ENCODE data around the gene POLR2B. TPM values are rescaled to one million over a fixed set of nuclear protein-coding genes. Genes with fewer than 3 reads are reported as not detected.

The POLR2B gene
- total and polyA plus RNA-seq, 2 of the 4 experiments (the other 2 are of a cell fraction) = 74.0 to 106 TPM

DNA sequence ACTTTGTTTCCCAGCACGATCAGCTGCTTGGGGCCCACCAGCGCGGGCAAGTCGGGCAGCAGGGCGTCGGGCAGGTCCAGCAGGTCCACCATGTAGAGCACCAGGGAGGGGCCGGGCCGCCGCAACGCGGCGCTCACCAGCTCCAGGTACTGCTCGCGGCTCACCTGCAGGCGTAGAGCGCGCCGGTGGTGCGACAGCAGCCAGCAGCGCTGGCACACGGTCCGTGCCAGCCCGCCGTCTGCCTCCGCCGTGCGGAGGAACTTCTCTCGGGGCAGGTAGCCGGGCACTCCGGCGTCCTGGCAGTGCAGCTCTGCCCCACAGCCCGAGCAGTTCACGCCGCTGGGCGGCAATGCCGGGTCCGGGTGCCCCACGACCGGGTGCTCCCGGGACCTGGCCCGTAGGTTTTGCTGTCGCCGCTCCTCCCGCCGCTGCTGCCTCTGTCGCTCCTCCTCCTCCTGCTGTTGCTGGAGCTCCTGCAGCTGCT is 1.8 kb upstream of the POLR2B start:
- Histone ChIP-seq H2AFZ (replicated peaks; ENCODE audit: low read length, poor library complexity) (peak overlapping the region; percentile 94), H3K9me3 (ENCODE audit: control insufficient read depth, insufficient read depth, low read length) (peaks cover 6% of the 10 kb centered on the region), H3K36me3 (ENCODE audit: control insufficient read depth, insufficient read depth, low read length) (peaks cover 19% of the 10 kb centered on the region), H3K23ac (ENCODE audit: low read depth, low read length) (peak overlapping the region; percentile 84; the same call in 1 of the 2 replicates), H2BK120ac (ENCODE audit: low read depth, low read length) (no peak overlapping the region), H3K79me1 (ENCODE audit: low read depth in 1 of 2, low read length in 2 of 2) (peaks cover 11 to 46% of the 10 kb centered on the region in 2 experiments; a peak in 3 of 4 replicates), H3K18ac (ENCODE audit: low read depth, low read length) (no peak overlapping the region), H3K9ac (ENCODE audit: low read depth, low read length) (peak overlapping the region; percentile 92), H4K8ac (ENCODE audit: low read depth in 2 of 2, low read length in 2 of 2) (peak overlapping the region in 1 of 2 experiments; percentile 75; a peak in 2 of 4 replicates), H3K4me2 (ENCODE audit: low read depth, low read length) (peak overlapping the region; percentile 97), H3K4me3 (ENCODE audit: insufficient read depth, low read depth, low read length) (peak overlapping the region; percentile 86), H3K27me3 (ENCODE audit: control insufficient read depth, insufficient read depth, low read length) (no peaks in the 10 kb centered on the region), H4K20me1 (ENCODE audit: insufficient read depth, low read length) (peaks cover 39% of the 10 kb centered on the region), H2BK15ac (ENCODE audit: low read depth, low read length) (no peak overlapping the region), H2BK20ac (ENCODE audit: low read depth, low read length) (no peak overlapping the region), H3K56ac (ENCODE audit: extremely low read depth, insufficient read depth, low read length) (no peak overlapping the region), H2AK9ac (replicated peaks; ENCODE audit: low read depth, low read length, poor library complexity) (peak overlapping the region; percentile 83), H4K5ac (ENCODE audit: low read depth, low read length) (no peak overlapping the region), H3K14ac (replicated peaks; ENCODE audit: low read depth, low read length) (peak overlapping the region; percentile 88), H4K91ac (ENCODE audit: insufficient read depth, low read depth, low read length) (no peak overlapping the region), H3K4ac (ENCODE audit: low read depth, low read length) (0 out of 2 replicates have a peak overlapping the region, but pooled peaks have one; percentile 17), H2BK5ac (ENCODE audit: low read depth, low read length, poor library complexity, severe bottlenecking) (peak overlapping the region; percentile 63), H3K4me1 (ENCODE audit: control insufficient read depth, insufficient read depth, low read length) (no peaks in the 10 kb centered on the region), H2AK5ac (ENCODE audit: low read depth, low read length) (no peak overlapping the region), H3K27ac (ENCODE audit: insufficient read depth, low read length) (peak overlapping the region; percentile 89), H3K9me1 (ENCODE audit: insufficient read depth, low read length) (no peaks in the 10 kb centered on the region; the same call in none of the 2 replicates)
- DNase-seq (no peak), ATAC-seq (ENCODE audit: low read depth) (peak; percentile 38)
- CTCF ChIA-PET = no interaction called here
- dilution Hi-C loops (cut with HindIII; ENCODE audit: low sequenced_read_pairs, unreplicated experiment) (no loop called here), in situ Hi-C loops (cut with MboI; ENCODE audit: low sequenced_read_pairs) (no loop called here), intact Hi-C loops (cut with micrococcal nuclease) (loop anchor here (2.0 to 5.0 kb wide), 3 partner anchors 40 to 125 kb away; no protein-coding TSS in a partner anchor)
- BruUV-seq (replicated peaks) = no TSS peak
- POLR2A ChIA-PET (ENCODE audit: unreplicated experiment) = no interaction called here
- WGBS, 2 experiments (ENCODE audit: extremely low coverage in 2 of 2, insufficient read length in 1 of 2) = 1% methylated on average over 42 of the region's 46 CpGs; no CpG with 5 or more reads in 1 of the 2 experiments
- TF ChIP-seq MXI1 (IDR thresholded peaks at IDR 0.05; ENCODE audit: borderline replicate concordance, low read depth, low read length) (no peak), MAFK (IDR thresholded peaks at IDR 0.05; ENCODE audit: low read depth, low read length) (no peak), NFE2L2 (IDR thresholded peaks at IDR 0.05; ENCODE audit: low read depth, low read length) (no peak), POLR2A (IDR thresholded peaks at IDR 0.05; ENCODE audit: low read depth, low read length) (no peak), RFX5 (IDR thresholded peaks at IDR 0.05; ENCODE audit: low read depth, low read length) (no peak), CHD1 (IDR thresholded peaks at IDR 0.05; ENCODE audit: low read depth, low read length) (no peak), RCOR1 (IDR thresholded peaks at IDR 0.05; ENCODE audit: insufficient replicate concordance, low read length) (no peak), MAZ (IDR thresholded peaks at IDR 0.05; ENCODE audit: borderline replicate concordance, low read depth, low read length) (no peak)
- TF ChIP-seq, protein P1, sequence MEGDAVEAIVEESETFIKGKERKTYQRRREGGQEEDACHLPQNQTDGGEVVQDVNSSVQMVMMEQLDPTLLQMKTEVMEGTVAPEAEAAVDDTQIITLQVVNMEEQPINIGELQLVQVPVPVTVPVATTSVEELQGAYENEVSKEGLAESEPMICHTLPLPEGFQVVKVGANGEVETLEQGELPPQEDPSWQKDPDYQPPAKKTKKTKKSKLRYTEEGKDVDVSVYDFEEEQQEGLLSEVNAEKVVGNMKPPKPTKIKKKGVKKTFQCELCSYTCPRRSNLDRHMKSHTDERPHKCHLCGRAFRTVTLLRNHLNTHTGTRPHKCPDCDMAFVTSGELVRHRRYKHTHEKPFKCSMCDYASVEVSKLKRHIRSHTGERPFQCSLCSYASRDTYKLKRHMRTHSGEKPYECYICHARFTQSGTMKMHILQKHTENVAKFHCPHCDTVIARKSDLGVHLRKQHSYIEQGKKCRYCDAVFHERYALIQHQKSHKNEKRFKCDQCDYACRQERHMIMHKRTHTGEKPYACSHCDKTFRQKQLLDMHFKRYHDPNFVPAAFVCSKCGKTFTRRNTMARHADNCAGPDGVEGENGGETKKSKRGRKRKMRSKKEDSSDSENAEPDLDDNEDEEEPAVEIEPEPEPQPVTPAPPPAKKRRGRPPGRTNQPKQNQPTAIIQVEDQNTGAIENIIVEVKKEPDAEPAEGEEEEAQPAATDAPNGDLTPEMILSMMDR (conservative IDR thresholded peaks at IDR 0.05; ENCODE audit: low read depth, low read length) = no peak
- TF ChIP-seq, protein P2, sequence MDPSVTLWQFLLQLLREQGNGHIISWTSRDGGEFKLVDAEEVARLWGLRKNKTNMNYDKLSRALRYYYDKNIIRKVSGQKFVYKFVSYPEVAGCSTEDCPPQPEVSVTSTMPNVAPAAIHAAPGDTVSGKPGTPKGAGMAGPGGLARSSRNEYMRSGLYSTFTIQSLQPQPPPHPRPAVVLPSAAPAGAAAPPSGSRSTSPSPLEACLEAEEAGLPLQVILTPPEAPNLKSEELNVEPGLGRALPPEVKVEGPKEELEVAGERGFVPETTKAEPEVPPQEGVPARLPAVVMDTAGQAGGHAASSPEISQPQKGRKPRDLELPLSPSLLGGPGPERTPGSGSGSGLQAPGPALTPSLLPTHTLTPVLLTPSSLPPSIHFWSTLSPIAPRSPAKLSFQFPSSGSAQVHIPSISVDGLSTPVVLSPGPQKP (IDR thresholded peaks at IDR 0.05; ENCODE audit: borderline replicate concordance, low read depth, low read length) = no peak

All from IMR-90 (cell line).